Bronchial epithelial cell (primary cell): ENCODE measurements around the gene GCNT2. TPM values are rescaled to one million over a fixed set of nuclear protein-coding genes. Genes with fewer than 3 reads are reported as not detected.

ENCODE experiments used
- DNase-seq: peaks from one replicate; pipeline ENCODE4 v3.0.0-alpha.2; 2010; ENCODE audit warnings: low read depth
- FAIRE-seq: peaks from 2 replicates; lab custom pipeline; 2011; peaks lifted over from hg19 to GRCh38; lab: Jason Lieb, UNC
- H3K27me3 ChIP-seq: 2 replicates; pipeline ENCODE4 v1.5.1; 2011; ENCODE audit warnings: low read length; ENCODE audit not compliant: control insufficient read depth, insufficient read depth
- H3K36me3 ChIP-seq: 2 replicates; pipeline ENCODE4 v1.5.1; 2011; ENCODE audit warnings: low read length; ENCODE audit not compliant: control insufficient read depth, insufficient read depth
- H3K4me3 ChIP-seq: 2 replicates; pipeline ENCODE4 v1.5.1; 2011; ENCODE audit warnings: mild to moderate bottlenecking, low read depth, low read length, control low read depth
- CTCF ChIP-seq: IDR thresholded peaks from 2 replicates; pipeline ENCODE4 v1.5.1; 2011; ENCODE audit warnings: mild to moderate bottlenecking, moderate library complexity, low read length, control low read depth, inconsistent platforms; ENCODE audit not compliant: insufficient read depth, severe bottlenecking
- total RNA-seq: library from RNA; depleted of rRNA; stranded (reverse); fragments of >200 nt; gene quantifications from 2 replicates; pipeline ENCODE4 v1.2.1, GENCODE V29; 2014

GCNT2 gene
- total RNA-seq, 1 donor from 2014 or later = 10.3 TPM

GRCh38 chr6:10510592-10511367, 10.4 kb upstream of the GCNT2 start:
- H3K4me3 ChIP-seq = no peak overlapping the region
- FAIRE-seq = no peak

DNA sequence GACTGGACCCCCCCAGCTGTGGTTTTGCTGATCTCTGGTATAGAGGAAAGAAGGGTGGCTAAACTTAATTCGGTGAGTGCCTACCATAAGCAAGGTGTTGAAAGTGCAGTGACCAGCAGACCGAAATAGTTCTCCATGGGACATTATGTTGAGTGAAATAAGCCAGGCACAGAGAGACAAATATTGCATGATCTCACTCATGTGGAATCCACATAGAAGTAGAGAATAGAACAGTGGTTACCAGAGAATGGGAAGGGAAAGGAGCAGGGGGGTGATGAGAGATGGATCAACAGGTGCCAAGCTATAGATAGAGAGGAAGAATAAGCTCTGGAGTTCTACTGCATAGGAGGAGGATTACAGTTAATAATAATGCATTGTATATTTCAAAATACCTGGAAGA, 9.7 kb upstream of the GCNT2 start:
- Histone ChIP-seq H3K27me3 (no peaks in the 10 kb centered on the region), H3K36me3 (no peaks in the 10 kb centered on the region), H3K4me3 (no peak overlapping the region)
- TF ChIP-seq CTCF = no peak
- no peak for FAIRE-seq
- peak; percentile 12 for DNase-seq

More at GRCh38 chr6:10510592-10511367, 10.4 kb upstream of the GCNT2 start:
- peak; percentile 53 for DNase-seq
- Histone ChIP-seq H3K36me3 (no peaks in the 10 kb centered on the region), H3K27me3 (no peaks in the 10 kb centered on the region)
- TF ChIP-seq CTCF = peak; percentile 87

DNA sequence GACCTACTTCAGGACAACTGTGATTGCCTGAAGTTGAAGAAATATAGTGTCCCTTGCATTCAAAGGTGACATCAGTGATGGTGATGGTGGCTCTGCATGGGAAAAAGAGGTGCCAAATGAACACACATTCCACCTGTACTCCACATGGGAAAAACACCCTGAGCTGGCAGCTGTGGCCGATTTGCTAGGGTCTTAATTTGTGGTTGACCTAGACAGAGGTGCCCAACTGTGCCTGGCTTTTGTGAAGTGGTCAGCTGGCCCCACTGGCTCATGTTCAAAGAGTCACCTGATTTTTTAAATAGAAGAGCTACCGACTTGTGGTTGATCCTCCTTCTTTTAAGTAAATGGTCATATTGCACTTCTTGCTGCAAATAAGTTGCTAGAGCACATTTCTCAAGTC, 7.6 kb upstream of the GCNT2 start:
- no peak for TF ChIP-seq CTCF
- DNase-seq = no peak
- H3K36me3 ChIP-seq = no peaks in the 10 kb centered on the region
- FAIRE-seq = no peak
- no peaks in the 10 kb centered on the region for H3K27me3 ChIP-seq
- no peak overlapping the region for H3K4me3 ChIP-seq

GRCh38 chr6:10514049-10514780, 6.9 kb upstream of the GCNT2 start:
- FAIRE-seq = no peak
- no peak for TF ChIP-seq CTCF
- no peaks in the 10 kb centered on the region for H3K36me3 ChIP-seq

DNA sequence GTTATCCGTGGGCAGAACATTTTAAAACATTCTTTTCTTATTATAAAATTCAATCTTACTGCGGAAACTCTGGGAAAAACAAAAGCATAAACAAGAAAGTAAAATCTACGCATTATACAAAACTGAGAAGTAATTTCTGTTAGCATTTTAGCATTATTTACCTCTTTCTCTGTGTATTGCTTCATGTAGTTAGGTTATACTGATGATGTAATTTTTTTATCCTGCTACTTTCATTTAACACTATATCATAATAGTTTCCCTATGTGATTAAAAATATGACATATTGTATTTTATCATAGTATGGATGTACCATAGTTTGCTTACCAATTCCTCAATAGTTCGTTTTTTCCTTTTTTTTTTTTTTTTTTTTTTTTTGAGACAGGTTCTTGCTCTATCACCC, 4.2 kb upstream of the GCNT2 start:
- no peak for DNase-seq
- H3K4me3 ChIP-seq = no peak overlapping the region
- no peak for TF ChIP-seq CTCF
- H3K36me3 ChIP-seq = no peaks in the 10 kb centered on the region
- FAIRE-seq = no peak
- H3K27me3 ChIP-seq = no peaks in the 10 kb centered on the region

More at GRCh38 chr6:10514049-10514780, 6.9 kb upstream of the GCNT2 start:
- no peaks in the 10 kb centered on the region for H3K27me3 ChIP-seq
- H3K4me3 ChIP-seq = no peak overlapping the region
- DNase-seq = no peak
